Transverse colon (tissue), 4 donors: ENCODE results near the gene TCP11.

Experiments
- EP300 ChIP-seq: sonication (generic); formaldehyde crosslinking; IDR thresholded peaks from one replicate; pipeline ENCODE4 v1.6.1; 2017; ENCODE audit warnings: antibody characterized with exemption, low read depth
- POLR2A ChIP-seq: fragments of 450-650 bp; IDR thresholded peaks from one replicate; pipeline ENCODE4 v1.6.1; 2016; ENCODE audit warnings: antibody characterized with exemption, mild to moderate bottlenecking, moderate library complexity
- POLR2AphosphoS5 ChIP-seq, 3 donors: sonication (generic); formaldehyde crosslinking; IDR thresholded peaks; one replicate each; pipeline ENCODE4 v1.6.1; 2016; ENCODE audit warnings: antibody characterized with exemption in 3 of 3
- TF ChIP-seq, protein P1 (sequence below), 5 experiments: fragments of 200-600 bp in 3 of 5; fragments of 450-650 bp in 2 of 5; sonication (generic) in 3 of 5; IDR thresholded peaks; 1 replicate in 2 of 5; 2 replicates in 3 of 5; pipeline ENCODE4 v1.5.1; 2016 to 2017; ENCODE audit warnings: antibody characterized with exemption in 5 of 5, inconsistent platforms in 3 of 5, mild to moderate bottlenecking in 2 of 5, moderate library complexity in 1 of 5

DNA sequence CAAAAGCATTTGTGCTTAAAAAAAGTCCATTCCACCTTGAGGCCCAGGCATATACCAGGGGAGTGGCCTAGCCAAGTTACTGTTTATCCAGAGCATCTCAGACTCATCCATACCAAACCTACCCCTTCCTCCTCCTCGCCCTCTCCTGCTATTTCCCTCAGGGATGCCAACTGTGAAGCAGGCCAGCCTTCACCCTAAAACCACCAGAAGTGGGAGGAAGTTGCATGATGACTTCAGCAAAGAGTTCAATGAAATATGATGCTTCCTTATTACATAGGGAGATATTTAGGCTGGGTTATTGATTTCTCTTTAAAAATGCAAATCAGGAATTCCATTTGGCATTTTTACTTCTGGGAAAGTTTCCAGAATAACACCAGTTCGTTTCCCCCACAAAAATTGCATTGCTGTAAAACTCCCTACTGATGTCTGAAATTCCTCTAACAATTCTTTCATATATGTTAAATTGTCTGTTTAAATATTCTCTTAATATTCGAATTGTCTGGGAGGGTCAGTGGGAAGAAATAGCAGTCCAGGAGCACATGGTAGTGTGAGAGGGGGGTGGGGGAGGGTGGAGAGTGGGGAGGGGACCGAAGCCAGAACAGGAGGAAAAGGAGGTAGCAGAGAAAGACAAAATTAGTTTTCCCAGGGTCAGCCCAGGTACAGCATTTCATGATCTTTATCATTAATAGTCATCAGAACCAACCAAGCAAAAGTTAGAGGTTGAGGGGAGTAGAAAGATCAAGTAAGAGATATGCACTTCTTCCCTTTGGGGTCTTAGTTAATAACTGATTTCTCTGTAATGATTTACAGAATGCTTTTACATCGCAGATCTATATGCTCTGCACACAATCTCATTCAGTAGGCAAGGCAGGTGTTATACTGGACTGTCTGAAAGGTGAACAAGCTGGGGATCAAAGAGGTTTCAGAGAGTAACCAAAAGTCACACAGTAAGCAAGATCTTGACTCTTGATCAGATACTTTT, 1.7 kb upstream of the TCP11 start:
- TF ChIP-seq, protein P1, sequence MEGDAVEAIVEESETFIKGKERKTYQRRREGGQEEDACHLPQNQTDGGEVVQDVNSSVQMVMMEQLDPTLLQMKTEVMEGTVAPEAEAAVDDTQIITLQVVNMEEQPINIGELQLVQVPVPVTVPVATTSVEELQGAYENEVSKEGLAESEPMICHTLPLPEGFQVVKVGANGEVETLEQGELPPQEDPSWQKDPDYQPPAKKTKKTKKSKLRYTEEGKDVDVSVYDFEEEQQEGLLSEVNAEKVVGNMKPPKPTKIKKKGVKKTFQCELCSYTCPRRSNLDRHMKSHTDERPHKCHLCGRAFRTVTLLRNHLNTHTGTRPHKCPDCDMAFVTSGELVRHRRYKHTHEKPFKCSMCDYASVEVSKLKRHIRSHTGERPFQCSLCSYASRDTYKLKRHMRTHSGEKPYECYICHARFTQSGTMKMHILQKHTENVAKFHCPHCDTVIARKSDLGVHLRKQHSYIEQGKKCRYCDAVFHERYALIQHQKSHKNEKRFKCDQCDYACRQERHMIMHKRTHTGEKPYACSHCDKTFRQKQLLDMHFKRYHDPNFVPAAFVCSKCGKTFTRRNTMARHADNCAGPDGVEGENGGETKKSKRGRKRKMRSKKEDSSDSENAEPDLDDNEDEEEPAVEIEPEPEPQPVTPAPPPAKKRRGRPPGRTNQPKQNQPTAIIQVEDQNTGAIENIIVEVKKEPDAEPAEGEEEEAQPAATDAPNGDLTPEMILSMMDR (IDR thresholded peaks at IDR 0.05): no peak
- TF ChIP-seq EP300 (no peak), POLR2A (no peak), POLR2AphosphoS5 (IDR thresholded peaks at IDR 0.05) (no peak)
